Stimulated activated CD8-positive, alpha-beta memory T cell treated with anti-CD3 and anti-CD28 coated beads, Interleukin-4, amount 100 ng/mL, for 48 hours (primary cell): ENCODE data around the gene CGB5.
"Not testable (repeated sequence)": the region's sequence is repeated elsewhere in the genome, so short reads cannot be mapped to it uniquely, and the experiment has no call there.

Experiments used
- DNase-seq: peaks from one replicate; pipeline ENCODE4 v3.0.0-alpha.2; 2020

Gene CGB5

DNA sequence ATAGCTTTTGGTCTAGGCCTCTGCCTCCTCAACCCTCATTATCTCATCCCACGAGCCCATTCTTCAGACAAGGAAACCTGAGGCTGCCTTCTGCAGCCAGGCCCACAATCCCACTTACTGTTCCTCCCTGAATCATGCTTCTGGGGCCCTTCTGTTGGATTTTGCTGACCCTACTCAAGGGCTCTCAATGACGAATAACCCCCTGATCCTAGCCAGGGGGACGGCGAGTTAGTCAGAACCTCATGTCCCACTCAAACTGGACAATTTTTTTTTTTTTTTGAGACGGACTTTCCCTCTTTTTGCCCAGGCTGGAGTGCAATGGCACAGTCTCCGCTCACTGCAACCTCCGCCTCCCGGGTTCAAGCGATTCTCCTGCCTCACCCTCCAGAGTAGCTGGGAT is 21.5 kb upstream of the CGB5 start:
- no peak for DNase-seq

DNA sequence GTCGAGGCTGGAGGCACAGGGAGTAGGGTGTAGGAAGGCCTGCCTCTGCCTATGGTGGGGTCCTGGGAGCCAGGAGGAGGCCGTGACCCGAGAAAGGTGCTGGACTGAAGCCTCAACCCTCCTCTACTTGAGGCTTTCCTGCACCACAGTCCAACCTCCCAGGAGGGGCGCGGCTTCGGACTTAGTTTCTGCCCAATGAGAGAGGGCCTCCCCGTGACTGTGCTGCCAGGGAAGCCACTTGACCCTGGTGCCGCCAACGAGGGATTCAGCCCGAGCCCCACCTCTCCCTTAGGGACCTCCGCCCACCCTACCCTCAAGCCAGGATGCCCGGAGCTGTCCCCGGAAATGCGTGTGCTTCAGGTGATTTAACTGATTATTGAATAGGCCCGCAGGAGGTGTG is 19.4 kb upstream of the CGB5 start, which contains the start of gene CGB3:
Gene CGB3, minus strand, starts transcription at position 101 of the 400 bp plus-strand sequence. CDS start 362 bp downstream, outside the sequence.
- not testable (repeated sequence) for DNase-seq

DNA sequence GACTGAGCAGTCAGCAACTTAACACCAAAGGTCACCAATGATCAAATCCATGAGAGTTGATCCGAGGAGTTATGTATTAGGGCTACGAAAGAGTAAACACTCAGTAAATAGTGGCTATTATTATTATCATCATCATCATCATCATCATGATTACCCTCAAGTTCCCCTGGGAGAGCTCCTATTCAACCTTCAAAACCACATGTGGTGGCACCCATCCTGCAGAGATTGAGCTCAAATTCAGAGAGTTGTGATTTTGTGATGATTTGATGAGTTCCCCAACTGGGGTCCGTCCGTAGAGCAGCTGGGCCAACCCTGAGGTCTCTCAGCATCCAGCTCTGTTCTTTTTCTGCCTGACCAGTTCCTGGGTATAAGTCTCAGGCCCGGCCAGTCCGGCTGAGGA is 18.6 kb upstream of the CGB5 start:
- DNase-seq, result not testable (repeated sequence)

- not testable (repeated sequence) for DNase-seq
Observed at GRCh38 chr19:49025599-49025998, 18.0 kb upstream of the CGB5 start.

GRCh38 chr19:49028686-49029085 is 15.0 kb upstream of the CGB5 start:
- DNase-seq, result not testable (repeated sequence)

DNA sequence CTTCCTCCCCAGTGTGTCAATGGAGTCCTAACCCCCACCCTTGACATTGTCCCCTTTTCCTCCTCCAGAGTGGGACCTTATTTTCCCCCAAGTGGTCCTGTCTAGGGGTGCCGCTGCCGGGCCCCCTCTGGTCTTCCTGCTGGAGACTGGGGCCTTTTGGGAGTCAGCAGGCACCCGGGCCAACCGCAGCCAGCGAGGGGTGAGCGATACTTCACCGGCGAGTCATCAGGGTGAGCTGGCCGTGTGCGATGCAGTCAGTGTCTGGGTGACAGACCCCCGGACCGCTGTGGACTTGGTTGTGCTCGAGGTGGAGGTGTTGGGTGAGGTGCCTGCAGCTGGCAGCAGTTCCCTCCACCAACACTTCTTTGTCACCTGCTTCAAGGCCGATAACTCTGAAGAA is 13.9 kb upstream of the CGB5 start:
- DNase-seq, result not testable (repeated sequence)

GRCh38 chr19:49030323-49030722 is 13.3 kb upstream of the CGB5 start:
- not testable (repeated sequence) for DNase-seq

GRCh38 chr19:49031642-49032301 is 11.9 kb upstream of the CGB5 start, which contains the start of gene CGB2:
Gene CGB2, plus strand, starts transcription at chr19:49031890. Its CDS starts 206 bp downstream, at chr19:49032096.
- peak; percentile 92 for DNase-seq

DNA sequence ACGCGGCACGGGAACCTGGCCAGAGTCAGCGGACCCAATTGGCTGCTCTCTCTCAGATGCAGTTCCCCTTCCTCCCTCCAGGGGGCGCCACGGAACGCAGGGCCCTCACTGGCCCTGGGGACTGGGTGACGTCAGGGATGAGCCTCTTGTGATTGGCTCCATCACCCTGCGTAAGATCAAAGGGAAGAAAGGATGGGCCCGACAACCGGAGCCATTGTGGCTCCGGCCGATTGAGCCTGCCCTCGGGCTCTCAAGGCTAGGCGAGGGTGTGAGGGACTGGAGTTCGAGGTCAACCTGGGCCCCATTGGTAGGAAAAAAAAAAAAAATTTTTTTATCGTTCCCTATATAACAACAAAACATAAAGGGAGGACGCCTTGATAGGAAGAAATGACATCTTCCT is 6.8 kb upstream of the CGB5 start, which contains the start of gene CGB1:
Gene CGB1, minus strand, starts transcription at position 81 of the 400 bp plus-strand sequence. CDS start 184 bp downstream, outside the sequence.
- peak; percentile 79 for DNase-seq

- DNase-seq, result not testable (repeated sequence)
Observed at GRCh38 chr19:49038111-49038510, 5.5 kb upstream of the CGB5 start.

GRCh38 chr19:49038557-49039276 is 4.9 kb upstream of the CGB5 start:
- DNase-seq, result not testable (repeated sequence)

GRCh38 chr19:49039736-49040135 is 3.9 kb upstream of the CGB5 start:
- DNase-seq, result not testable (repeated sequence)

DNA sequence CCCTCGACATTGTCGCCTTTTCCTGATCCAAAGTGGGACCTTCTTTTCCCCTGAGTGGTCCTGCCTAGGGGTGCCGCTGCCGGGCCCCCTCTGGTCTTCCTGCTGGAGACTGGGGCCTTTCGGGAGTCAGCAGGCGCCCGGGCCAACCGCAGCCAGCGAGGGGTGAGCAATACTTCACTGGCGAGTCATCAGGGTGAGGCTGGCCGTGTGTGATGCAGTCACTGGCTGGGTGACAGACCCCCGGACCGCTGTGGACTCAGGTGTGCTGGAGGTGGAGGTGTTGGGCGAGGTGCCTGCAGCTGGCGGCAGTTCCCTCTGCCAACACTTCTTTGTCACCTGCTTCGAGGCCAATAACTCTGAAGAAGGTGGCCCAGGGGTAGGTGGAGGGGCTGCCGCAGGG is 1.5 kb upstream of the CGB5 start:
- no peak for DNase-seq

- not testable (repeated sequence) for DNase-seq
Observed at GRCh38 chr19:49042666-49043065, 982 bp upstream of the CGB5 start.

GRCh38 chr19:49049011-49049410 is 5.4 kb downstream of the CGB5 start, which contains the start of gene CGB8:
Gene CGB8, minus strand, starts transcription at chr19:49049111. Its CDS starts 372 bp downstream, at chr19:49048739.
- not testable (repeated sequence) for DNase-seq

DNA sequence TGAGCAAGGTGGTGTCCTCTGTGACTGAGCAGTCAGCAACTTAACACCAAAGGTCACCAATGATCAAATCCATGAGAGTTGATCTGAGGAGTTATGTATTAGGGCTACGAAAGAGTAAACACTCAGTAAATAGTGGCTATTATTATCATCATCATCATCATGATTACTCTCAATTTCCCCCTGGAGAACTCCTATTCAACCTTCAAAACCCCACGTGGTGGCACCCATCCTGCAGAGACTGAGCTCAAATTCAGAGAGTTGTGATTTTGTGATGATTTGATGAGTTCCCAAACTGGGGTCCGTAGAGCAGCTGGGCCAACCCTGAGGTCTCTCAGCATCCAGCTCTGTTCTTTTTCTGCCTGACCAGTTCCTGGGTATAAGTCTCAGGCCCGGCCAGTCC is 6.2 kb downstream of the CGB5 start:
- not testable (repeated sequence) for DNase-seq

DNA sequence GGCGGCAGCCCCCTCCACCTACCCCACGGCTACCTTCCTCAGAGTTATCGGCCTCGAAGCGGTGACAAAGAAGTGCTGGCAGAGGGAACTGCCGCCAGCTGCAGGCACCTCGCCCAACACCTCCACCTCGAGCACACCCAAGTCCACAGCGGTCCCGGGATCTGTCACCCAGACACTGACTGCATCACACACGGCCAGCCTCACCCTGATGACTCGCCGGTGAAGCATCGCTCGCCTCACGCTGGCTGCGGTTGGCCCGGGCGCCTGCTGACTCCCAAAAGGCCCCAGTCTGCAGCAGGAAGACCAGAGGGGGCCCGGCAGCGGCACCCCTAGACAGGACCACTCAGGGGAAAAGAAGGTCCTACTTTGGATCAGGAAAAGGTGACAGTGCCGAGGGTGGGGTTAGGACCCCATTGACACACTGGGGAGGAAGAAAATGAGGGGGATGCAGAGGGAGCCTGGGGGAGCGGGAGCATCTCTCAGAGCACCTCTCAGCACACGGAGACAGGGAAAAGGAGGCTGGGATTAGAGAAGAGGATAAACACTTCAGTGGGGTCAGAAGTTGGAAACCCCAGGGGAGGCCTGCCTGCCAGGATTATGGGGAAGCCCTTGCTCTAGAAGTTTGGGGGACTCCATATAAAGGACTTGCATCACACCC is 6.9 kb downstream of the CGB5 start:
- DNase-seq, result not testable (repeated sequence)

DNA sequence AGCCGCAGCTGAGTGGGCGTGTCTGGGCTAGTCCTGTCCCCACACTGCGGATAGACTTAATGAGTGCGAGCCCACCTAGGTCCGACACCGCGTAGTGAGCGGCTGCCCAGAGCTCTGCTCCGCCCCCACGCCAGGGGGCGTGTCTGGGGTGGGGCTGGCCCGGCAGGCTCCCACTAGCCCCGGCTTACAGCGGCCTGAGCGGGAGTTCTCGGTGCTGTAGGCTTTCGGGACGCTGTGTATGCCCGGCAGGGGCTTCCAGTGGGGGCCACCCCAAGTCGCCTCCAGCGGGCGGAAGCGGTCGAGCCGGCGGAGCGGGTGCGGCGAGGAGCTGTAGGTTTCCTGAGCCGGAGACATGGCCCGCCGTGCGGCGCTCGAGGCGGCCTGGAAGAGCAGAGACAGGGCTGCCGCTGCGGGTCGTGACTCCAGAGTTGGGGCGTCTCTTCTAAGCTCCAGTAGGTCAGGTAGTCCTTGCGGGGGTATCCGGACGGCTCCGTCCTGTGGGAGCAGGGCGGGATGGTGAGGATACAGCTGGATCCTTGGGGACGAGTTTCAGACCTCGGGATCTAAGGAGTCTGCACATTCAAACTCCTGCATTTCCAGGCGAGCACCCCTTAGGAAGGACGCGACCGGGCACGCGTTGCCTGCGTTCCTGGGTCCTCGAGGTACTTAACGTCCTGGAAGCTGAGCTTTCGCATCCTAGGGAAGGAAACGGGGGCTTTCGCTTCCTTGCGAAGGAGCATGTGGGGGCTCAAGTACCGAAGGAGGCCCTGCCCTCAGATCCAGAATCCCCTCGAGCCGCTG is 12.7 kb downstream of the CGB5 start:
- DNase-seq, result peak; percentile 73

GRCh38 chr19:49056902-49057596 is 13.4 kb downstream of the CGB5 start:
- DNase-seq, result not testable (repeated sequence)

- DNase-seq, result peak; percentile 74
Observed at GRCh38 chr19:49057636-49058234, 14.1 kb downstream of the CGB5 start, which contains the start of gene CGB7. Gene CGB7, minus strand, starts transcription at chr19:49057749. Its CDS starts 2,374 bp downstream, at chr19:49055375.

DNA sequence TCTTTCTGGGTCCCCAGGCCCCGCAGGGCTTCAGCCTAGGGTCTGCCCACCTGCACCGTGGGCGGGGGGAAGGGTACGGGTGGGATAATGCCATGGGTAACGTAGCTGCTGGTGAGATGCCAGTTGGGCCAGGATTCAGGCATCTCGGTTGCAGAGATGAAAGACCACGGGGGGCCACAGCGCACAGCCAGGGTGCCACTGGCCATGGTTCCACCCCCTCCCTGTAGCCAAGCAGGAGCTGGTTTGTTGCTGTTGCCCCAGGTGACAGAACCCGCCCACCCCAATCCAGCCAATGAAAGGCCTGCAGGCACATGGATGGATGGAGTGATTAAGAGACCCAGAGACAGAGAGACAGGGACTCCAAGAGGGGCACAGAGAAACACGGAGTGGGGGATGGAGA is 14.9 kb downstream of the CGB5 start:
- DNase-seq, result peak; percentile 54
